ENCODE results near the gene LRP1B. TPM values are rescaled to one million over a fixed set of nuclear protein-coding genes. Genes with fewer than 3 reads are reported as not detected.
A peak's percentile ranks its signal among the peaks of the same experiment; 100 is the strongest.

Gene LRP1B
- total RNA-seq, 1 experiment from 2014 or later: 0.08 TPM

GRCh38 chr2:142136571-142136970, 5.8 kb upstream of the LRP1B start:
- Histone ChIP-seq H3K4me3 (no peak overlapping the region), H3K9me3 (replicated peaks) (no peaks in the 10 kb centered on the region), H3K27me3 (replicated peaks) (peaks cover 30% of the 10 kb centered on the region), H3K27ac (no peak overlapping the region), H3K4me1 (replicated peaks) (no peaks in the 10 kb centered on the region), H3K36me3 (no peaks in the 10 kb centered on the region)
- no peak for DNase-seq (ENCODE audit: low read depth in 1 of 2, low spot score in 2 of 2)

- Histone ChIP-seq H3K4me1 (replicated peaks) (peaks cover 11% of the 10 kb centered on the region), H3K9me3 (replicated peaks) (no peaks in the 10 kb centered on the region), H3K4me3 (no peak overlapping the region), H3K36me3 (no peaks in the 10 kb centered on the region), H3K27me3 (replicated peaks) (peaks cover 45% of the 10 kb centered on the region), H3K27ac (no peak overlapping the region)
- no peak for DNase-seq (ENCODE audit: low read depth in 1 of 2, low spot score in 2 of 2)
These were observed 4.1 kb upstream of the LRP1B start for GRCh38 chr2:142134911-142135310.

GRCh38 chr2:142130111-142131009, 456 bp downstream of the LRP1B start:
- Histone ChIP-seq H3K36me3 (no peaks in the 10 kb centered on the region), H3K9me3 (replicated peaks) (no peaks in the 10 kb centered on the region), H3K4me1 (replicated peaks) (peaks cover 12% of the 10 kb centered on the region), H3K4me3 (peak overlapping the region; percentile 33), H3K27me3 (replicated peaks) (peaks cover 62% of the 10 kb centered on the region), H3K27ac (no peak overlapping the region)
- peak; percentile 40 to 41 for DNase-seq (ENCODE audit: low read depth in 1 of 2, low spot score in 2 of 2)

- Histone ChIP-seq H3K4me1 (replicated peaks) (peaks cover 12% of the 10 kb centered on the region), H3K27me3 (replicated peaks) (peaks cover 58% of the 10 kb centered on the region), H3K36me3 (no peaks in the 10 kb centered on the region), H3K9me3 (replicated peaks) (no peaks in the 10 kb centered on the region), H3K4me3 (no peak overlapping the region), H3K27ac (no peak overlapping the region)
- no peak for DNase-seq (ENCODE audit: low read depth in 1 of 2, low spot score in 2 of 2)
These were observed 2.7 kb downstream of the LRP1B start for GRCh38 chr2:142128105-142128504.

- no peak for DNase-seq (ENCODE audit: low read depth in 1 of 2, low spot score in 2 of 2)
- peaks cover 12% of the 10 kb centered on the region for H3K4me1 ChIP-seq (replicated peaks)
- peaks cover 55% of the 10 kb centered on the region for H3K27me3 ChIP-seq (replicated peaks)
- H3K4me3 ChIP-seq: no peak overlapping the region
- H3K27ac ChIP-seq: no peak overlapping the region
- no peaks in the 10 kb centered on the region for H3K9me3 ChIP-seq (replicated peaks)
- no peaks in the 10 kb centered on the region for H3K36me3 ChIP-seq
These were observed 3.6 kb downstream of the LRP1B start for GRCh38 chr2:142127248-142127647.

- peaks cover 32% of the 10 kb centered on the region for H3K27me3 ChIP-seq (replicated peaks)
- no peak overlapping the region for H3K27ac ChIP-seq
- H3K4me3 ChIP-seq: no peak overlapping the region
- no peaks in the 10 kb centered on the region for H3K36me3 ChIP-seq
- H3K4me1 ChIP-seq (replicated peaks): no peaks in the 10 kb centered on the region
- no peaks in the 10 kb centered on the region for H3K9me3 ChIP-seq (replicated peaks)
- no peak for DNase-seq (ENCODE audit: low read depth in 1 of 2, low spot score in 2 of 2)
These were observed 6.1 kb downstream of the LRP1B start for GRCh38 chr2:142124706-142125105.

GRCh38 chr2:142119347-142119746, 11.5 kb downstream of the LRP1B start:
- H3K27ac ChIP-seq: no peak overlapping the region

GRCh38 chr2:142112757-142113221, 18.0 kb downstream of the LRP1B start:
- H3K4me3 ChIP-seq: no peak overlapping the region
- H3K27me3 ChIP-seq (replicated peaks): no peaks in the 10 kb centered on the region
- H3K4me1 ChIP-seq (replicated peaks): no peaks in the 10 kb centered on the region
- H3K27ac ChIP-seq: no peak overlapping the region
- H3K9me3 ChIP-seq (replicated peaks): no peaks in the 10 kb centered on the region
- H3K36me3 ChIP-seq: no peaks in the 10 kb centered on the region
- DNase-seq (ENCODE audit: low read depth in 1 of 2, low spot score in 2 of 2): no peak

More at GRCh38 chr2:142119347-142119746, 11.5 kb downstream of the LRP1B start:
- no peak for DNase-seq (ENCODE audit: low read depth in 1 of 2, low spot score in 2 of 2)
- Histone ChIP-seq H3K27me3 (replicated peaks) (peaks cover 4% of the 10 kb centered on the region), H3K36me3 (no peaks in the 10 kb centered on the region), H3K9me3 (replicated peaks) (no peaks in the 10 kb centered on the region), H3K4me1 (replicated peaks) (no peaks in the 10 kb centered on the region), H3K4me3 (no peak overlapping the region)

GRCh38 chr2:142104134-142104758, 26.6 kb downstream of the LRP1B start:
- H3K4me1 ChIP-seq (replicated peaks): no peaks in the 10 kb centered on the region
- H3K36me3 ChIP-seq: no peaks in the 10 kb centered on the region
- H3K9me3 ChIP-seq (replicated peaks): no peaks in the 10 kb centered on the region
- no peak overlapping the region for H3K4me3 ChIP-seq
- no peaks in the 10 kb centered on the region for H3K27me3 ChIP-seq (replicated peaks)
- DNase-seq (ENCODE audit: low read depth in 1 of 2, low spot score in 2 of 2): no peak
- H3K27ac ChIP-seq: no peak overlapping the region

GRCh38 chr2:142100970-142101369, 29.8 kb downstream of the LRP1B start:
- H3K4me1 ChIP-seq (replicated peaks): no peaks in the 10 kb centered on the region
- H3K4me3 ChIP-seq: no peak overlapping the region
- no peak for DNase-seq (ENCODE audit: low read depth in 1 of 2, low spot score in 2 of 2)
- H3K27me3 ChIP-seq (replicated peaks): no peaks in the 10 kb centered on the region
- no peaks in the 10 kb centered on the region for H3K9me3 ChIP-seq (replicated peaks)
- H3K27ac ChIP-seq: no peak overlapping the region
- no peaks in the 10 kb centered on the region for H3K36me3 ChIP-seq

- no peak overlapping the region for H3K4me3 ChIP-seq
- no peak for DNase-seq (ENCODE audit: low read depth in 1 of 2, low spot score in 2 of 2)
- no peaks in the 10 kb centered on the region for H3K4me1 ChIP-seq (replicated peaks)
- no peaks in the 10 kb centered on the region for H3K27me3 ChIP-seq (replicated peaks)
- no peaks in the 10 kb centered on the region for H3K9me3 ChIP-seq (replicated peaks)
- H3K36me3 ChIP-seq: no peaks in the 10 kb centered on the region
- no peak overlapping the region for H3K27ac ChIP-seq
These were observed 30.5 kb downstream of the LRP1B start for GRCh38 chr2:142100139-142100873.

GRCh38 chr2:142097711-142098110, 33.1 kb downstream of the LRP1B start:
- Histone ChIP-seq H3K4me3 (no peak overlapping the region), H3K27me3 (replicated peaks) (no peaks in the 10 kb centered on the region), H3K36me3 (no peaks in the 10 kb centered on the region), H3K27ac (no peak overlapping the region), H3K4me1 (replicated peaks) (no peaks in the 10 kb centered on the region), H3K9me3 (replicated peaks) (no peaks in the 10 kb centered on the region)
- DNase-seq (ENCODE audit: low read depth in 1 of 2, low spot score in 2 of 2): no peak

GRCh38 chr2:142095647-142096046, 35.2 kb downstream of the LRP1B start:
- no peaks in the 10 kb centered on the region for H3K36me3 ChIP-seq
- H3K4me3 ChIP-seq: no peak overlapping the region
- no peak overlapping the region for H3K27ac ChIP-seq
- H3K9me3 ChIP-seq (replicated peaks): no peaks in the 10 kb centered on the region
- no peaks in the 10 kb centered on the region for H3K4me1 ChIP-seq (replicated peaks)
- DNase-seq (ENCODE audit: low read depth in 1 of 2, low spot score in 2 of 2): no peak
- no peaks in the 10 kb centered on the region for H3K27me3 ChIP-seq (replicated peaks)

- Histone ChIP-seq H3K4me3 (no peak overlapping the region), H3K27me3 (replicated peaks) (no peaks in the 10 kb centered on the region), H3K27ac (no peak overlapping the region), H3K4me1 (replicated peaks) (no peaks in the 10 kb centered on the region), H3K9me3 (replicated peaks) (no peaks in the 10 kb centered on the region), H3K36me3 (no peaks in the 10 kb centered on the region)
- no peak for DNase-seq (ENCODE audit: low read depth in 1 of 2, low spot score in 2 of 2)
These were observed 36.6 kb downstream of the LRP1B start for GRCh38 chr2:142094233-142094632.
